Hindlimb muscle (tissue), 1 donor: ENCODE measurements around the gene PLPPR3. TPM values are rescaled to one million over a fixed set of nuclear protein-coding genes. Genes with fewer than 3 reads are reported as not detected.
"Not testable (repeated sequence)": the region's sequence is repeated elsewhere in the genome, so short reads cannot be mapped to it uniquely, and the experiment has no call there.

Experiments used
- DNase-seq: peaks from one replicate; pipeline ENCODE4 v3.0.0-alpha.2; 2013
- polyA plus RNA-seq: library from polyadenylated mRNA; unstranded; fragments of 120-200 nt; gene quantifications from one replicate; pipeline ENCODE4 v1.2.1, GENCODE V29; 2013; ENCODE audit not compliant: insufficient read length

Gene PLPPR3
- polyA plus RNA-seq: not detected

GRCh38 chr19:821825-822503 is at the start of gene PLPPR3:
PLPPR3 (minus strand) TSS chr19:821955; CDS start chr19:821559, 396 bp downstream.
- DNase-seq: no peak

GRCh38 chr19:870963-871401 is 49.2 kb upstream of the PLPPR3 start:
- DNase-seq: no peak

GRCh38 chr19:870314-870713 is 48.6 kb upstream of the PLPPR3 start:
- no peak for DNase-seq

GRCh38 chr19:869245-870177 is 47.8 kb upstream of the PLPPR3 start:
- DNase-seq: peak; percentile 62

- no peak for DNase-seq
Measured at GRCh38 chr19:868458-869244, 46.9 kb upstream of the PLPPR3 start.

GRCh38 chr19:867855-868457 is 46.2 kb upstream of the PLPPR3 start:
- DNase-seq: no peak

GRCh38 chr19:867301-867793 is 45.6 kb upstream of the PLPPR3 start:
- DNase-seq: no peak

GRCh38 chr19:866769-867300 is 45.1 kb upstream of the PLPPR3 start:
- DNase-seq: no peak

GRCh38 chr19:863315-863620 is 41.5 kb upstream of the PLPPR3 start:
- DNase-seq: no peak

GRCh38 chr19:862581-863314 is 41.0 kb upstream of the PLPPR3 start:
- no peak for DNase-seq

GRCh38 chr19:861756-862580 is 40.2 kb upstream of the PLPPR3 start:
- no peak for DNase-seq

GRCh38 chr19:861141-861755 is 39.5 kb upstream of the PLPPR3 start:
- no peak for DNase-seq

- DNase-seq: no peak
Measured at GRCh38 chr19:858868-859843, 37.4 kb upstream of the PLPPR3 start, which contains the start of gene CFD. CFD (plus strand) TSS chr19:859664; CDS start chr19:859690, 26 bp downstream.

GRCh38 chr19:858284-858683 is 36.5 kb upstream of the PLPPR3 start:
- no peak for DNase-seq

- DNase-seq: no peak
Measured at GRCh38 chr19:855566-856120, 33.9 kb upstream of the PLPPR3 start.

GRCh38 chr19:855142-855541 is 33.4 kb upstream of the PLPPR3 start:
- no peak for DNase-seq

GRCh38 chr19:854549-854948 is 32.8 kb upstream of the PLPPR3 start:
- no peak for DNase-seq

GRCh38 chr19:853614-854220 is 32.0 kb upstream of the PLPPR3 start:
- DNase-seq: not testable (repeated sequence)
